ENCODE measurements around the gene C2CD5.
"Not testable (repeated sequence)": the region's sequence is repeated elsewhere in the genome, so short reads cannot be mapped to it uniquely, and the experiment has no call there.

The C2CD5 gene

DNA sequence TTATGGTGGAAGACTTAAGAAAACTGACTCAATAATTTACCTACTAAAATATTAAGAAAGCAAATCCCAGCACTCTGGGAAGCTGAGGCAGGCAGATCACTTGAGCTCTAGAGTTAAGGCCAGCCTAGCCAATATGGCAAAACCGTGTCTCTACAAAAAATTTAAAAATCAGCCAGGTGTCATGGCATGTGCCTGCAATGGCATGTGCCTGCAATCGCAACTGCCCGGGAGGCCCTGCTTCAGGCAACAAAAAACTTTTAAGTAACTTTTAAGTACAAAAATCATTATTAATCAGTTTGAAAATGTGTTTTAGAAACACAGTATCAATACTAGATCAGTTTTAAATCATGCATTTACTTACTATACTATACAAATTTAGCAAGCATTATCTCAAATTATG lies 17.5 kb downstream of the C2CD5 start:
- no peak for TF ChIP-seq ZNF274 (IDR thresholded peaks at IDR 0.05; ENCODE audit: low read depth, low read length)
- no peak overlapping the region for H3K4me3 ChIP-seq (ENCODE audit: low read length)

DNA sequence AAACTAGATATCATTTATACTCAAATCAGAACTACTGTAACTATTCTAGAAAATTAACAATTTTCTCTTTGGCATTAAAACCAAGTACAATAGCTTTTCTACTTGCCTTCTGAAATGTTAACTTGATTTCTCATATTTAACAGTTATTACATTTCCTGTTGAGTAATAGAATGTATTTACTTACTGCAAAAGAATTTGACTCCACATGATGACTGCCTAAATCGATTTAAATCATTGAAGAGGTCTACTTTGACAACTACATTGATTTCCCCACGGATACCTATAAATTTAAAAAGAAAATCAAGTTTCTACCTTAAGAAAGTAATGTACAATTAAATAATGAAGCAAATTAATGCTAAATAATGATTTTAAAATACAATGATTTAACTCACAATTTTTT lies 18.9 kb downstream of the C2CD5 start:
- no peak for TF ChIP-seq ZNF274 (IDR thresholded peaks at IDR 0.05; ENCODE audit: low read depth, low read length)

DNA sequence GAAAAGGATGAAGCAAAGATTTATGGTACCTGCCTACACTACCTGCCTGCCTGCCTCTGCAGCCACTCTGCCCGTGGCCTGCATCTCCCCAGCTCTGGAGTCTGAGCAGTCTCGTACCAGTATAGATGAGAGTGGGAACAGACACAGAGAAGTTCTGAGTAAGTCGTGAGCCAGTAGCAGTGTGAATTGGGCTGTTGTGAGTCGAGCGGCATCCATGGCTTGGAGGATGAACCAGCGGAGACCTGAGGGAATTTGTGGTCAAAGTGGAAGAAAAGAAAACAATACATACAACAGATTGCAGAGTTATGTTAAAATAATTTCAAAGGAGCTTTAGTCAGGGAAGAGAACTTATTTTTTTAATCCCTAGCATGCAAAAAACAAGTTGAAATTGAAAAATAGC lies 25.3 kb downstream of the C2CD5 start:
- no peak for TF ChIP-seq ZNF274 (IDR thresholded peaks at IDR 0.05; ENCODE audit: low read depth, low read length)
- no peak overlapping the region for H3K4me3 ChIP-seq (ENCODE audit: low read length)

More for the DNA sequence above, 18.9 kb downstream of the C2CD5 start:
- no peak overlapping the region for H3K4me3 ChIP-seq (ENCODE audit: low read length)

DNA sequence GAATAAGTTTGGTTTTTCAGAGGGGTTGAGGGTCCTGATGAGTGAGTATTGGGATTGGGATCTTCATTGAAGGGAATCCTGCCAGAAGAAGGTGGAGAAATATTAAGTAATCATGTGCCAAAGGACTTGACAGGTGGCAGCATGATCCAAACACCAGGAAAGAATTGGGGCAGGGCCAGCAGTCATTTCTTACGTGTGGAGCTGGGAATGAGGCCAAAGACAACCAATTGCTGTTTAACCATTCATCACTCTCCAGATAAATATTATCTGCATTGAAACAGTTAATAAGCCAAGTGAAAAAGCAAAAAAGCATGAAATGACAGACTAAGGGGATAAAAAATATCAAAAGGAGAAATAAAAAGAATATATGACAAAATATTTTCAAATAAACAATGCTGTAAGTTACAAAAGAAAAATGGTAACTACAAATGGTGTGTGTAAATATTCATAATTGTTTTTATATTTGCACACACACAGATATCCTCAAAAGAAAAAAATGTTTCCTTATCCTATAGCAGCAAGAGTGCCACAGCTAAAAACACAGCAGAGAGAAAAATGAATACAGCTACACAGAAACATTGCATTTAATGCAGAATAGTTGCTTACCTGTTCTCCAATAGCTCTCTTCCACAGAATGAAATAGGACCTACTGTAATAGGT lies 26.2 kb downstream of the C2CD5 start:
- no peak for TF ChIP-seq ZNF274 (IDR thresholded peaks at IDR 0.05; ENCODE audit: low read depth, low read length)
- no peak overlapping the region for H3K4me3 ChIP-seq (ENCODE audit: low read length)

DNA sequence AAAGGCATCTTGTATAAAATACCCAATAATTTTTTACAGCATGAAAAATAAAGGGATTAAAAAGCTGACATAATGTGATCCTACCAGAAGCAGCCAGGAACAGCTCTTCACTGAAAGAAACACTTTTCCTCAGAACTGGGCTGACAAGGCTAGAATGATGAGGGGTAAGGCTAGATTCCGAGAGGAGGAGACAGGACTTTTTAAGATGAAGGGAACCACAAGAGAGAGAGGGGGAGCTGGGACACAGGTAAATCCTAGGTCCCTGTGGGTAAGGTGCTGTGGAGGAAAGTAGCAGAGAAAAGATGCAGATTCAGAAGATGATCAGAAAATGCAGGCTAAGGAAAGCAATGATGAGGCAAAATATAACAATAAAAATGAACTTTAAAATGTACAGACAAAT lies 29.5 kb downstream of the C2CD5 start:
- no peak for TF ChIP-seq ZNF274 (IDR thresholded peaks at IDR 0.05; ENCODE audit: low read depth, low read length)
- H3K4me3 ChIP-seq (ENCODE audit: low read length) = no peak overlapping the region

DNA sequence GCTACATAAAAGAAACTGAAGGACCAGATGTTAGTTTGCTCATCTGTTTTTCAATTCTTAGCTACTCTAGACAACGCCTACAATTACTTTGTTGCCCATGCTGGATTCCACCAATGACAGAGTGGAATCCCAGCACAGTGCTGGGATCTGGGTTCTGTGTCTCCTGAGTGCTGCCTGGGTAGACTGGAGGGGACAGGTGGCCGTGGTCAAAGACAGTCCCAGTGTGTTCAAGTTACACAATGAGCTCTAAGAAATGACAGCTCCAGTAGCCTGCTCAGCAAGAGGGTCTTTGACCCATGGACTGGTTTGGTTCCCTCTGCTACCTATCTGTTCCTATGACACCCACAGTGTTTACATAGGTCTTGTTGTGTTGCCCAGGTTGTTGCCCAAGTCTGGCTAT lies 38.5 kb downstream of the C2CD5 start:
- no peak overlapping the region for H3K4me3 ChIP-seq (ENCODE audit: low read length)
- no peak for TF ChIP-seq ZNF274 (IDR thresholded peaks at IDR 0.05; ENCODE audit: low read depth, low read length)

DNA sequence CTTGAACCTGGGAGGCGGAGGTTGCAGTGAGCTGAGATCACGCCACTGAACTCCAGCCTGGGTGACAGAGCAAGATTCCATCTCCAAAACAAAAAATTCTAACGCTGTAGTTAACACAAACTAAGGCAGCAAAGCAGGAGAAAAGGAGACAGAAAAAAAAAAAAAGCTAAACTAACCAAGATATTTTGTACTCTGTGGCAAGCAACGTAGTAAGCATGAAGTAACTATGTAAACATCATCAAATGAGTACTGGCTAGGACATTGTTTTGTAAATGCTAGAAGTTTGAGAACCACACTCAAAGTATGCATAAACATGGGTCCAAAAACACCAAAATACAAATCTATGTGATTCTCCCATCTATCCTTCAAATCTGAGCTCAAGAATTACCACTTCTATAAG lies 44.2 kb downstream of the C2CD5 start:
- no peak for TF ChIP-seq ZNF274 (IDR thresholded peaks at IDR 0.05; ENCODE audit: low read depth, low read length)
- H3K4me3 ChIP-seq (ENCODE audit: low read length) = no peak overlapping the region

DNA sequence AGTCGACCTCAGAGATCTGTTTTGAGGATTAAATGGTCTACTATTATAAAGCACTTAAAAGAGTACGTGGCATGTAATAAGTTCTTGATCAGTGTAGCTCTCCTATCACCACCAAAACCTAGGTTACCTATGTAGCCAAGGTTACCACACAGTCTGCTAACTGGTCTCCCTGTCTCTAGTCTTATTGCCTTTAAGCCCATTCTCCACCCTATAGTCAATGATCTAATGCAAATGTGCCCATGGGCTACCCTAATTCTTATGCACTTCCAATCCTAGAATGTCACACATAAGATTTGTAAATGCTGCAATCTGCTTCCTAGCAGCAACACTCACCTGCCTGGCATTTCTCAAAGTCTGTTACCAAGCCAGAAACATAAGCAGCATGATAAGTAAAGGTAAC lies 44.9 kb downstream of the C2CD5 start:
- no peak overlapping the region for H3K4me3 ChIP-seq (ENCODE audit: low read length)
- no peak for TF ChIP-seq ZNF274 (IDR thresholded peaks at IDR 0.05; ENCODE audit: low read depth, low read length)

DNA sequence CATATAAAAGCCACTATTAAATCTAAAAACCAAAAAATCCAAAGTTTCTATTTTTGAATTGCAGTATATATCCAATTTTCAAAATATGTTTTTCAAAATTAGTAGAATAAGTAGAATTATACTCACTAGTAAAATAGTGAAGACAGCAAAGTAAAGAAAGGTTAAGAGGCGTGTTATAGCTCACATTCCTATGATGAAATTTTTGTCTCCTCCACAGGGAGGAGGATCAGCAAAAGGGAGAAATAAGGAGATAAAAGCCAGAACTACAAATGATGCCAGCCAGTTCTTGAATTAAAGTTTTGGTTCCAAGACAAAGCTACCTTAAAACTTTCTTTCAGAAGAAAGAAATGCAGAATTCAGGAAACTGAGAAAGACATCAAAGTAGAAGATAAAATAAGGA lies 50.0 kb downstream of the C2CD5 start:
- no peak for TF ChIP-seq ZNF274 (IDR thresholded peaks at IDR 0.05; ENCODE audit: low read depth, low read length)
- H3K4me3 ChIP-seq (ENCODE audit: low read length) = no peak overlapping the region

DNA sequence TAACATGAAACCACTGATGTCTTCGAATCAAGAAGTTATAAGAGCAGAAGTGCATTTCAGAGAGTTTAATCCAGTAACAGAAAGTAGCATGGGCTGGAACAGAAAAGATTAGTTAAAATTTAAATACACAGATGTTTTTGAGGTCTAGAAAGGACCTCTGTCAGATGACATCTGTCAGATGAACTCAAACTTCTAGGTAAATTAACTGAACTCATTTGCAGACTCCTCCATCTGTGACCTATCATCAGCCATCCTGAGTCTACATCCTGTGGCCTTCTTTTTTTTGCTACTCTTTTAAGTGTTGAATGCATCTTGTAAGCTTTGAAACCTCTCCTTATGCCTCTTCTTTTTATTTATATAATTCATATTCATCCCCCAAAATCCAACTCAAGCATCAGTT lies 53.3 kb downstream of the C2CD5 start:
- no peak for TF ChIP-seq ZNF274 (IDR thresholded peaks at IDR 0.05; ENCODE audit: low read depth, low read length)
- H3K4me3 ChIP-seq (ENCODE audit: low read length) = no peak overlapping the region

DNA sequence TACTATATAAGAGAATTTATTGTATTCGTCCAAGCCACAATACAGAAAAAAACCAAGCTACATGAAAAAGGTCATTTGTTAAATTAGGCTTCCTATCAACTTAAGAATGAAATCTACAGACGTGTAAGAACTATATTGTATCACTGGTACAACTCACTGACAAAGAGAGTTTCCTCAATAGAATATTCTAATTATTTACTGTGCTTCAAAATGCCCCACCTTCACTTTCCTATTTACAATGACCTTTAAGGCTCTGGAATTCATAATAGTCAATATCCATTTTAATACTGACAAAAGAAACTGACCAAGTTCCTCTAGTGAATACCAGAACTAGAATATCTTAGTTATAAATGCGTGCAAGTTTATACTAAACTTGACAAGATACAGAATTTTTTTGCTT lies 55.9 kb downstream of the C2CD5 start:
- no peak for TF ChIP-seq ZNF274 (IDR thresholded peaks at IDR 0.05; ENCODE audit: low read depth, low read length)
- H3K4me3 ChIP-seq (ENCODE audit: low read length) = no peak overlapping the region

DNA sequence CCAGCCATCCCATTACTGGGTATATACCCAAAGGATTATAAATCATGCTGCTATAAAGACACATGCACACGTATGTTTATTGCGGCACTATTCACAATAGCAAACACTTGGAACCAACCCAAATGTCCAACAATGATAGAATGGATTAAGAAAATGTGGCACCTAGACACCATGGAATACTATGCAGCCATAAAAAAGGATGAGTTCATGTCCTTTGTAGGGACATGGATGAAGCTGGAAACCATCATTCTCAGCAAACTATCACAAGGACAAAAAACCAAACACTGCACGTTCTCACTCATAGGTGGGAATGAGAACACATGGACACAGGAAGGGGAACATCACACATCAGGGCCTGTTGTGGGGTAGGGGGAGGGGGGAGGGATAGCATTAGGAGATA lies 56.7 kb downstream of the C2CD5 start:
- not testable (repeated sequence) for H3K4me3 ChIP-seq (ENCODE audit: low read length)

DNA sequence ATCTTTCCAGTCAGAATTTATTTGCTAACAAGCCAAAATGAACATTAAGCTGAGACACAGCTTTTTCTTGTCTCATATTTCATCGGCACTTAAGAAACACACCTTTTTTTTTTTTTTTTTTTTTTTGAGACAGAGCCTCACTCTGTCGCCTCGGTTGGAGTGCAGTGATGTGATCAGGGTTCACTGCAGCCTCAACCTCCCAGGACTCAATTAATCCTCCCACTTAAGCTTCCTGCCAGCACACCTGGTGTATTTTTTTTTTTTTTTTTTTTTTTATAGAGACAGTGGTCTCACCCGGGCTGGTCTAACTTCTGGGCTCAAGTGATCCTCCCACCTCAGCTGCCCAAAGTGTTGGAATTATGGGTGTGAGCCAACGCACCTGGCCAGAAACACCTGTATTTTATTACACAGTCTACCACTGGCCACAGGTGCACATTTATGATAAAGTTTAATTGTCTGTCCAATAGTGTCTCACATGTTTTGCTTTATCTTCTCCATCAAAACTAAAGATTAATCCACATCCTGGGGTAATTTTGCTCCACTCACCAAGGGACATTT lies 62.7 kb downstream of the C2CD5 start:
- no peak for TF ChIP-seq ZNF274 (IDR thresholded peaks at IDR 0.05; ENCODE audit: low read depth, low read length)
- H3K4me3 ChIP-seq (ENCODE audit: low read length) = no peak overlapping the region

DNA sequence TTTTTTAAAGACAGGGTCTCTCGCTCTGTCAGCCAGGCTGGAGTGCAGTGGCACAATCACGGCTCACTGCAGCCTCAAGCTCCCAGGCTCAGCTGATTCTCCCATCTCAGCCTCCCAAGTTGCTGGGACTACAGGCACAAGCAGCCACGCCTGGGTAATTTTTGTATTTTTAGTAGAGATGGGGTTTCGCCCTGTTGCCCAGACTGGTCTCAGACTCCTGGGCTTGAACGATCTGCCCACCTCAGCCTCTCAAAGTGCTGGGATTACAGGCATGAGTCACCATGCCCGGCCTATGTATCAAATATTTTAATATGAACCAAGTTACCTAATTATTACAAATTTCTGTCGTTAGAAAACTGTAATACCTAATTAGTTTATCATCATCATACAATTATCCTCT lies 63.5 kb downstream of the C2CD5 start:
- not testable (repeated sequence) for H3K4me3 ChIP-seq (ENCODE audit: low read length)

DNA sequence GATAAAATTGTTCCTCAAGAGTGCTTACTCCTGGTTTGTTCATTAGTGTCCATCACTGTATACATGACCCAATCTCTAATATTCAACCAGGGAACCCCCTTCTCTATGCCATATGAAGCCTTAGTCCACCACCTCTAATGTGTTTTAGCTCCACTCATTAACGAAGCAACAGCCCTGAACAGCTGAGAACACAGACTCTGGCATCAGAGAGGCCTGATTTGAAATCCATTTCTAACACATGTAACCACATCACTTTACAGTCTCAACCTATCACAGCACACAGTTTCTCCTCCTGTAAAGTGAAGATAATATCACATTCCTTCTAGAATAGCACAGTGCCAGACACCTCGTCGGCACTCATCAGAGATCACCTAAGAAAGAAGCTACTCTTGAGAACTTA lies 64.3 kb downstream of the C2CD5 start:
- no peak for TF ChIP-seq ZNF274 (IDR thresholded peaks at IDR 0.05; ENCODE audit: low read depth, low read length)

DNA sequence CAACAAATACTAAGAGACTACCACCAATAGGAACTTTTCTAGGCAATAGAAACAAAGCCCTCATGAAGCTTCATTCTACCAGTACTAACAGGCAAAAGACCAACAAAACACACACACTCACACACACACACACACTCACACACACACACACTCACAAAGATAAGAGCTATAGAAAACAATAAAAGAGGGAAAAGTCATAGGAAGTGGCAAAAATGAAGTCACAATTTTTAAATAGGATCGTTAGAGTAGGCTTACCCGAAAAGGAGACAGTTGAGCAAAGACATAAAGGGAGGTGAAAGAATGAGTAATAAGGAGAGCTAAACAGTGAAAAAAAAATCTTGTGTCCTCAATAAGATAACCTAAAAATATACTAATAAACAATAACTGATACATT lies 66.5 kb downstream of the C2CD5 start:
- no peak overlapping the region for H3K4me3 ChIP-seq (ENCODE audit: low read length)
- no peak for TF ChIP-seq ZNF274 (IDR thresholded peaks at IDR 0.05; ENCODE audit: low read depth, low read length)

More for the DNA sequence above, 64.3 kb downstream of the C2CD5 start:
- H3K4me3 ChIP-seq (ENCODE audit: low read length) = no peak overlapping the region
